Keratinocyte (primary cell): ENCODE results near the gene DNAAF9.

Experiments used
- EZH2 ChIP-seq: IDR thresholded peaks from one replicate; pipeline ENCODE4 v1.6.1; 2012; ENCODE audit warnings: inconsistent platforms, mild to moderate bottlenecking, low read length, moderate library complexity
- TF ChIP-seq, protein P1 (sequence below), 3 experiments: IDR thresholded peaks in 1 of 3; conservative IDR thresholded peaks in 1 of 3; optimal IDR thresholded peaks in 1 of 3; 2 replicates in 2 of 3; 3 replicates in 1 of 3; pipeline versions ENCODE3 to v1.5.1; 2011; ENCODE audit warnings: low read length in 3 of 3, mild to moderate bottlenecking in 3 of 3, moderate library complexity in 2 of 3, control low read depth in 1 of 3, inconsistent platforms in 1 of 3; ENCODE audit not compliant: insufficient read depth in 2 of 3; ENCODE audit errors: extremely low read depth in 1 of 3

DNA sequence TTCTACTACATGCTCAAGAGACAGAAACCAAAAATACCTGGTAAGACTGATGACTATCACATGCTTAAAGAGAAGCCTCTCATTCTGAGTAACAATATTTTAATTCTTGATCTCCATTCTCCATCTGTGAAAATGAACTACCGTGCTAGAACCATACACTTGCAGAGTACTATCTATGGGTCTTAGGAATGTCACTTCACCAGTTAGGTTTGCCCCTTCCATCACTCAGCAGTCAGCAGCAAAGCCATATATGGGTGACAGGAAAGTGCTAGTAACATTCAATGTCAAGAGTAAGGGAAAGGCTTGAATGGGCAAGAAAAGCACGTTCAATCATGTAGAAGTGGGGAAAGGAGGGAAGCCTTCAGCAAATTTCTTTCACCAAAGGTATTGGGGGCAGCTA, 2.3 kb downstream of the DNAAF9 start:
- TF ChIP-seq, protein P1, sequence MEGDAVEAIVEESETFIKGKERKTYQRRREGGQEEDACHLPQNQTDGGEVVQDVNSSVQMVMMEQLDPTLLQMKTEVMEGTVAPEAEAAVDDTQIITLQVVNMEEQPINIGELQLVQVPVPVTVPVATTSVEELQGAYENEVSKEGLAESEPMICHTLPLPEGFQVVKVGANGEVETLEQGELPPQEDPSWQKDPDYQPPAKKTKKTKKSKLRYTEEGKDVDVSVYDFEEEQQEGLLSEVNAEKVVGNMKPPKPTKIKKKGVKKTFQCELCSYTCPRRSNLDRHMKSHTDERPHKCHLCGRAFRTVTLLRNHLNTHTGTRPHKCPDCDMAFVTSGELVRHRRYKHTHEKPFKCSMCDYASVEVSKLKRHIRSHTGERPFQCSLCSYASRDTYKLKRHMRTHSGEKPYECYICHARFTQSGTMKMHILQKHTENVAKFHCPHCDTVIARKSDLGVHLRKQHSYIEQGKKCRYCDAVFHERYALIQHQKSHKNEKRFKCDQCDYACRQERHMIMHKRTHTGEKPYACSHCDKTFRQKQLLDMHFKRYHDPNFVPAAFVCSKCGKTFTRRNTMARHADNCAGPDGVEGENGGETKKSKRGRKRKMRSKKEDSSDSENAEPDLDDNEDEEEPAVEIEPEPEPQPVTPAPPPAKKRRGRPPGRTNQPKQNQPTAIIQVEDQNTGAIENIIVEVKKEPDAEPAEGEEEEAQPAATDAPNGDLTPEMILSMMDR (optimal IDR thresholded peaks at IDR 0.05 in 1 of 3, IDR thresholded peaks at IDR 0.05 in 1 of 3, conservative IDR thresholded peaks at IDR 0.05 in 1 of 3; ENCODE audit: extremely low read depth in 1 of 3, insufficient read depth in 2 of 3, low read length in 3 of 3): no peak
- no peak for TF ChIP-seq EZH2
